ENCODE data around the gene PRDM5. TPM values are rescaled to one million over a fixed set of nuclear protein-coding genes. Genes with fewer than 3 reads are reported as not detected.

The PRDM5 gene
- total and polyA plus RNA-seq, 2 donors (not counting 3 experiments of a cell fraction or from before 2014, with no cell fraction given), result 2.2 to 8.1 TPM

DNA sequence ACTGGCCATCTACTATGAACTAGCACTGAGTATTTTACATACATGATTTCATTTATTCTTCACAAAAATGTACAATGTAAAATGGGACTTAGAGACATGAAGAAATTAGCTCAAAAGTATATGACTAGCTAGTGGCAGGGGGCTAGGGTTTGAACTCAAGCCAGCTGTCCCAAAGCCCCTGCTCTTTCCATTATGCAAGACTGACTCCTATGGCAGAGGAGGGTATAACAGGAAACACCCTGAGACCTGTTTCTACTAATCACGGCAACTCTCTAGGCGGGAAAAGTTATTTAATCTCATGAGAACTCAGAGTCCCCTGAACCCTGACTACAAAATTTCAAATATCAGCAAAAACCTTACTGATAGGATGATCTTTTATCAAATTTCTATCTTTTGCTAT lies 150.6 kb downstream of the PRDM5 start:
- Histone ChIP-seq H3K27ac (ENCODE audit: insufficient read depth, low read depth, low read length) (no peak overlapping the region), H4K20me1 (replicated peaks; ENCODE audit: control insufficient read depth, extremely low read depth, insufficient read depth, low read length) (no peaks in the 10 kb centered on the region), H3K9ac (replicated peaks; ENCODE audit: extremely low read depth, insufficient read depth, low read length) (no peak overlapping the region), H3K36me3 (ENCODE audit: control insufficient read depth in 2 of 2, extremely low read depth in 1 of 2, insufficient read depth in 2 of 2, low read length in 2 of 2) (no peaks in the 10 kb centered on the region), H3K4me3 (replicated peaks in 1 of 3; ENCODE audit: insufficient read depth in 1 of 3, low read depth in 1 of 3, low read length in 3 of 3) (no peak overlapping the region), H3K27me3 (ENCODE audit: control insufficient read depth in 2 of 2, insufficient read depth in 2 of 2, low read length in 2 of 2) (no peaks in the 10 kb centered on the region), H3K4me1 (ENCODE audit: control insufficient read depth, extremely low read depth, insufficient read depth, low read length) (no peaks in the 10 kb centered on the region), H2AFZ (ENCODE audit: low read depth, low read length) (no peak overlapping the region), H3K4me2 (ENCODE audit: insufficient read depth, low read length) (no peak overlapping the region), H3K79me2 (ENCODE audit: control insufficient read depth, insufficient read depth, low read length) (no peaks in the 10 kb centered on the region), H3K9me1 (replicated peaks; ENCODE audit: control insufficient read depth, extremely low read depth, insufficient read depth, low read length) (no peaks in the 10 kb centered on the region), H3K9me3 (replicated peaks; ENCODE audit: control insufficient read depth, insufficient read depth, low read length) (no peaks in the 10 kb centered on the region)
- no TSS peak for BruUV-seq (replicated peaks)
- FAIRE-seq (no peak), DNase-seq (ENCODE audit: low read depth, low spot score) (no peak)
- dilution Hi-C loops (cut with MboI; ENCODE audit: extremely low pct_ligation_motif_present, low sequenced_read_pairs), result no loop called here
- ChIA-PET POLR2A (no interaction called here), CTCF (no interaction called here)
- intact Hi-C loops (cut with micrococcal nuclease), result no loop called here
- TF ChIP-seq JUN (IDR thresholded peaks at IDR 0.05; ENCODE audit: borderline replicate concordance, insufficient read depth, insufficient read length, low read depth) (no peak), GATA2 (IDR thresholded peaks at IDR 0.05; ENCODE audit: insufficient read depth, insufficient read length, low read depth, low read length) (no peak), MYC (IDR thresholded peaks at IDR 0.05; ENCODE audit: low read depth, low read length) (no peak), EZH2 (IDR thresholded peaks at IDR 0.05; ENCODE audit: borderline replicate concordance, low read depth, low read length, severe bottlenecking) (no peak)

DNA sequence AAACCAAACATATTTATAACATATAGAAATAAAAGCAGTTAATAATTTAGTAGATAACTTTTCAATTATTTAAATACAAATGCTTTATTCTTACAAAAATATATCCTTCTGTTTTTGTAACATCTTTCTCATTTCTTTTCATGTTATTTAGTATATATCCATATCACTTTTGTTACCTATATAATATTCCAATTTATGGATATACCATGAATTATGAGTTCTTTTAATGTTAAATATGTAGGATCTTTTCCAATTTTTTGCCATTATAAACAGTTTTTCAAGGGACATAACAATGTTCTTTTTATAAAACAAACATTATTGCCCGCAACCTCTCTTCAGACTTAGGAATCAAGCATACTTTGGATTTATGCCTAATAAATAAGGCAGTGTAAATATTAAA lies 151.6 kb downstream of the PRDM5 start:
- ChIA-PET CTCF (interaction anchor here (0.6 kb wide), 1 partner anchor 536 kb away, joined by 3 read pairs; no protein-coding TSS in a partner anchor), POLR2A (no interaction called here)
- dilution Hi-C loops (cut with MboI; ENCODE audit: extremely low pct_ligation_motif_present, low sequenced_read_pairs), result no loop called here
- intact Hi-C loops (cut with micrococcal nuclease), result no loop called here
- Histone ChIP-seq H3K4me3 (replicated peaks in 1 of 3; ENCODE audit: insufficient read depth in 1 of 3, low read depth in 1 of 3, low read length in 3 of 3) (no peak overlapping the region), H3K27ac (ENCODE audit: insufficient read depth, low read depth, low read length) (no peak overlapping the region), H2AFZ (ENCODE audit: low read depth, low read length) (no peak overlapping the region), H3K36me3 (ENCODE audit: control insufficient read depth in 2 of 2, extremely low read depth in 1 of 2, insufficient read depth in 2 of 2, low read length in 2 of 2) (no peaks in the 10 kb centered on the region), H3K4me2 (ENCODE audit: insufficient read depth, low read length) (no peak overlapping the region), H3K9me3 (replicated peaks; ENCODE audit: control insufficient read depth, insufficient read depth, low read length) (no peaks in the 10 kb centered on the region), H3K9me1 (replicated peaks; ENCODE audit: control insufficient read depth, extremely low read depth, insufficient read depth, low read length) (no peaks in the 10 kb centered on the region), H3K4me1 (ENCODE audit: control insufficient read depth, extremely low read depth, insufficient read depth, low read length) (no peaks in the 10 kb centered on the region), H3K27me3 (ENCODE audit: control insufficient read depth in 2 of 2, insufficient read depth in 2 of 2, low read length in 2 of 2) (no peaks in the 10 kb centered on the region), H4K20me1 (replicated peaks; ENCODE audit: control insufficient read depth, extremely low read depth, insufficient read depth, low read length) (no peaks in the 10 kb centered on the region), H3K9ac (replicated peaks; ENCODE audit: extremely low read depth, insufficient read depth, low read length) (no peak overlapping the region), H3K79me2 (ENCODE audit: control insufficient read depth, insufficient read depth, low read length) (no peaks in the 10 kb centered on the region)
- TF ChIP-seq GATA2 (IDR thresholded peaks at IDR 0.05; ENCODE audit: insufficient read depth, insufficient read length, low read depth, low read length) (no peak), JUN (IDR thresholded peaks at IDR 0.05; ENCODE audit: borderline replicate concordance, insufficient read depth, insufficient read length, low read depth) (no peak), FOS (IDR thresholded peaks at IDR 0.05; ENCODE audit: borderline replicate concordance, insufficient read depth, low read length) (no peak), POLR2A (IDR thresholded peaks at IDR 0.05; ENCODE audit: low read depth, low read length) (no peak), POLR2AphosphoS5 (IDR thresholded peaks at IDR 0.05; ENCODE audit: insufficient read depth, low read depth, low read length) (no peak), MYC (IDR thresholded peaks at IDR 0.05; ENCODE audit: low read depth, low read length) (no peak), EZH2 (IDR thresholded peaks at IDR 0.05; ENCODE audit: borderline replicate concordance, low read depth, low read length, severe bottlenecking) (no peak)
- TF ChIP-seq, protein P1, sequence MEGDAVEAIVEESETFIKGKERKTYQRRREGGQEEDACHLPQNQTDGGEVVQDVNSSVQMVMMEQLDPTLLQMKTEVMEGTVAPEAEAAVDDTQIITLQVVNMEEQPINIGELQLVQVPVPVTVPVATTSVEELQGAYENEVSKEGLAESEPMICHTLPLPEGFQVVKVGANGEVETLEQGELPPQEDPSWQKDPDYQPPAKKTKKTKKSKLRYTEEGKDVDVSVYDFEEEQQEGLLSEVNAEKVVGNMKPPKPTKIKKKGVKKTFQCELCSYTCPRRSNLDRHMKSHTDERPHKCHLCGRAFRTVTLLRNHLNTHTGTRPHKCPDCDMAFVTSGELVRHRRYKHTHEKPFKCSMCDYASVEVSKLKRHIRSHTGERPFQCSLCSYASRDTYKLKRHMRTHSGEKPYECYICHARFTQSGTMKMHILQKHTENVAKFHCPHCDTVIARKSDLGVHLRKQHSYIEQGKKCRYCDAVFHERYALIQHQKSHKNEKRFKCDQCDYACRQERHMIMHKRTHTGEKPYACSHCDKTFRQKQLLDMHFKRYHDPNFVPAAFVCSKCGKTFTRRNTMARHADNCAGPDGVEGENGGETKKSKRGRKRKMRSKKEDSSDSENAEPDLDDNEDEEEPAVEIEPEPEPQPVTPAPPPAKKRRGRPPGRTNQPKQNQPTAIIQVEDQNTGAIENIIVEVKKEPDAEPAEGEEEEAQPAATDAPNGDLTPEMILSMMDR (IDR thresholded peaks at IDR 0.05; ENCODE audit: extremely low read depth in 1 of 2, insufficient read depth in 1 of 2, low read depth in 1 of 2, low read length in 2 of 2), result no peak
- TF ChIP-seq, protein P2, sequence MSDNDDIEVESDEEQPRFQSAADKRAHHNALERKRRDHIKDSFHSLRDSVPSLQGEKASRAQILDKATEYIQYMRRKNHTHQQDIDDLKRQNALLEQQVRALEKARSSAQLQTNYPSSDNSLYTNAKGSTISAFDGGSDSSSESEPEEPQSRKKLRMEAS (IDR thresholded peaks at IDR 0.05; ENCODE audit: insufficient read depth, insufficient read length), result no peak
- no peak for DNase-seq (ENCODE audit: low read depth, low spot score)
- no peak for FAIRE-seq
- BruUV-seq (replicated peaks), result no TSS peak

Data from endothelial cell of umbilical vein (primary cell).